GM18519 (cell line): ENCODE data around the gene DYDC2.
"Not testable (repeated sequence)": the region's sequence is repeated elsewhere in the genome, so short reads cannot be mapped to it uniquely, and the experiment has no call there.

Source experiments
- ATAC-seq: cut with Tn5 transposase; IDR thresholded peaks from one replicate; pipeline ENCODE4 v1.9.1; 2021; ENCODE audit warnings: mild to moderate bottlenecking, moderate library complexity; ENCODE audit not compliant: unreplicated experiment, low FRiP score

DYDC2 gene, protein sequence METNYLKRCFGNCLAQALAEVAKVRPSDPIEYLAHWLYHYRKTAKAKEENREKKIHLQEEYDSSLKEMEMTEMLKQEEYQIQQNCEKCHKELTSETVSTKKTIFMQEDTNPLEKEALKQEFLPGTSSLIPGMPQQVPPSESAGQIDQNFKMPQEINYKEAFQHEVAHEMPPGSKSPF

DNA sequence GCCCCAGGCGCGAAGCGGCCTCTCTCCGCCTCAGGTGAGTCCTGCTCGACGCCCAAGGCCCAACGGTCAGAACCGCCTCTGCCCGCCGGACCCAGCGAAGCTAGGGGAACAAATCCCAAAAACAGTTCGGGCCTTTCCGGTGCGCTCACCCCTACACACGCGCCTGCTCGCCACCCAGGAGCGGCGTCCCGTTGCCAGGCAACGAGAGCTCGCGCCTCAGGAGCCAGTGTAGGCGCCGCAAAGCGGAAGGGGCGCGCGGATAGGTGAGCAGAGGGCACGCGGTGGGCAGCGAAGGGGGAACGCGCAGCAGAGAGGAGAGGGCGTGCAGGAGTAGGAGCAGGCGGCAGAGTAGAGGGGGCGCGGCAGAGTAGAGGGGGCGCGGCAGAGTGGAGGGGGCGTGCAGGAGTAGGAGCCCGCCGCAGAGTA is at the start of gene DYDC2, which contains the start of gene DYDC1:
Gene DYDC2, plus strand, starts transcription at position 219 of the 426 bp plus-strand sequence. CDS start 5,663 bp downstream, outside the sequence.
Gene DYDC1, minus strand, starts transcription at position 193 of the 426 bp plus-strand sequence. CDS start 4,154 bp downstream, outside the sequence.
- peak; percentile 59 for ATAC-seq

DNA sequence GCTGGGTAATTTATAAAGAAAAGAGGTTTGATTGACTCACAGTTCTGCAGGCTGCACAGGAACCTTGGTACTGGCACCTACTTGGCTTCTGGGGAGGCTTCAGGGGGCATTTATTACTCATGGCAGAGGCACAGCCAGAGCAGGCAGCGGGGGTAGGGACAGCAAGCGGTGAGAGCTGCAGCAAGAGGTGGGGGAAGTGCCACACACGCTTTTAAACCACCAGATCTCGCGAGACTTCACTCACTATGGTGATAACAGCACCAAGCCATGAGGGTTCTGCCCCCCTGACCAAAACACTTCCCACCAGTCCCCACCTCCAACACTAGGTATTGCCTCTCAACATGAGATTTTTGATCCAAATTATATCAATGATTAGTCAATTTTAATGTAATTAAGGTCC is 43.1 kb upstream of the DYDC2 start:
- ATAC-seq, result no peak

GRCh38 chr10:80315391-80315790 is 41.2 kb upstream of the DYDC2 start:
- no peak for ATAC-seq

GRCh38 chr10:80318742-80319141 is 37.8 kb upstream of the DYDC2 start:
- no peak for ATAC-seq

DNA sequence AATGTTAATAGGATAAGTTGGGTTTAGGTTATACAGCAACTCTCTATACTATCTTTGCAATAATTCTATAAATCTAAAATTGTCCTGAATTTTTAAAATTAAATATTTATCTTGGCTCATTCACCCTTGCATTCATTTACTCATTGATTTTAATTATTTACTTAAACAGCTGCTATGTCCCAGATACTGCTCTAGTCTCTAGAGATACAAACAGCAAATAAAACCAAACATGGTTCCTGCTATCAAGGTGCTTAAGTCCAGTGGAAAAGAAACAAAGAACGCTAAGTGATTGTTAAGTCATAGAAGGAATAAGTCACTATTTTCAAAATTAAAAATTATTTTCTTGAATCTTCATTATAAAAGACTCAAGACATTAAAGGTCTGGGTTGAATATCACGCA is 37.3 kb upstream of the DYDC2 start:
- no peak for ATAC-seq

DNA sequence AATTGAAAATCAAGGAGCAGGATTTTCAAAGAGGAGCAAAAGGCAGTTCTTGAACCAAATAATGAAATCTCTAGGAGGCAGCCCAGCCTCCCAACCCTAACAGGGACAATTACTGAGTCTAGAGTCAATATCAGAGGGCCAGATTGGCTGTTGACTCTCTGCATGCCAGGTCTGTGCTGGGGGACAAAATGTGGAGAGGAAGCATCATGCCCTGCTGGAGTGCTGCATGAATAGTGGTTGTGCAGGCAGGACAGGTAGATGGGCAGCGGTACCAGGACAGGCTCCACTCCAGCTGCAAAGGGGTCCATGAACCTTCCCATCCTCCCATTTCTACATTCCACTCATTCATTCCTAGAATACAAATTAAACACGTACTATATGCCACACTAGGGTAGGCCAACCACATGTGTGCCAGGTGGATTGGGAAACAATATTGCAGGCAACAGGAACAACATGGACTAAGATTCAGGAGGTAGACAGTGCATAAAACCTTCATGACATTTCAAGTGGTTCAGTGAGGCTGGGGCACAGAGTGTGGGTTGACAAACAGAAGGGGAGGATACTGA is 36.8 kb upstream of the DYDC2 start:
- no peak for ATAC-seq

- ATAC-seq, result no peak
These were observed 36.2 kb upstream of the DYDC2 start for GRCh38 chr10:80320377-80320776.

- ATAC-seq, result no peak
These were observed 35.4 kb upstream of the DYDC2 start for GRCh38 chr10:80321183-80321582.

DNA sequence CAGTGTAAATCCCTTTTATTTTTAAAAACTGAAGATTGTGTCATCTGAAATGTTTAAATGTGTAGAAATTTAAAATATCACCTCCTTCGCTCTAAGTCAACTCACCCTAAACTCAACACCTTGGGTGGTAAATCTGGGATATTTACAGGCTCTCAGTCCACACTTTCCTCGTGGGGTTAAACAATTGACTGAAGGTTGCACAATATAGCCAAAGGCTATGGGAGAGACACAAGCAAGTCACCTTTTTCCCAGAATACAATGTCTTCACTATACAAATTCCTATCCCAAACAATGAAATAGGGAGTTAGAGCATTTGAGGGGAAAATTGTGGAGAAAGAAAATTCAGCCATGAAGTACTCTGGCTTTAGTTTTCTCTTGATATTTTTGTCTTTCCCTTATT is 34.4 kb upstream of the DYDC2 start:
- no peak for ATAC-seq

- no peak for ATAC-seq
These were observed 33.9 kb upstream of the DYDC2 start for GRCh38 chr10:80322711-80323110.

DNA sequence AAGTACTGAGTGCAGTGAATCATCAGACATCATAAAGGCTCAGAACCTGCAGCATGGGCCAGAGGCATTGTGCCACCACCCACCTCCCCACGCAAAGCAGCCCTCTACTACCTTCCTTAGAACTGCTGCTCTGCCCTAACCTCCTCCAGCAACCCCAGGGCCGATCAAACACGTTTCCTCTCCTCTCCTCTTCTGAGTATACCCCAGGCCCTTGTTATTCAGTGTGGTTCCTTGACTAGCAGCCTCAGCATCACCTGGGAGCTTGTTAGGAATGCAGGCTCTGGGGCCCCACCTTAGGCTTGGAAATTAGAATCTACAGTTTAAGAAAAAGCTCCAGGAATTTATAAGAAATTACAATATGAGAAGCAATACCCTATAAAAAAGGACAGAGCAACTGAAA is 33.3 kb upstream of the DYDC2 start:
- no peak for ATAC-seq

DNA sequence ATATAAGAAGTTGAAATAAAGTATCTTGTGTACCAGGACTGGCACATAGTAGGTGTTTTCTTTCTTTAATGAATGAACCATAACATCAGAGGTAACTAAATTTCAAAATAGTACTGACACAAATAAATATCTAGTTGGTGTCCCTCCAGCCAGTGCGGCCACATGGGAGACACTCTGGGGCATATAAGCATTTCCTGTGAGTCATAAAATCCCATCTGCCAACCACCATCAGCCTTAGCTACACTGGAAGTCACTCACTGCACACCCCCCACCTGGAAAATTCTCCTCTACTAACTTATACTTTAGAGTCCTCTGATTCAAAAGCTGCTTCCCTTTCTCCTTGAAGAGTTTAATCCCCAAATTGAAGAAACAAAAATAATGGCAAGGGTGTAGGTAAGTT is 32.5 kb upstream of the DYDC2 start:
- ATAC-seq, result no peak

- no peak for ATAC-seq
These were observed 31.7 kb upstream of the DYDC2 start for GRCh38 chr10:80324891-80325364.

- no peak for ATAC-seq
These were observed 22.6 kb upstream of the DYDC2 start for GRCh38 chr10:80333983-80334382.

- no peak for ATAC-seq
These were observed 12.3 kb upstream of the DYDC2 start for GRCh38 chr10:80344276-80344675.

- no peak for ATAC-seq
These were observed 11.7 kb upstream of the DYDC2 start for GRCh38 chr10:80344912-80345311.

DNA sequence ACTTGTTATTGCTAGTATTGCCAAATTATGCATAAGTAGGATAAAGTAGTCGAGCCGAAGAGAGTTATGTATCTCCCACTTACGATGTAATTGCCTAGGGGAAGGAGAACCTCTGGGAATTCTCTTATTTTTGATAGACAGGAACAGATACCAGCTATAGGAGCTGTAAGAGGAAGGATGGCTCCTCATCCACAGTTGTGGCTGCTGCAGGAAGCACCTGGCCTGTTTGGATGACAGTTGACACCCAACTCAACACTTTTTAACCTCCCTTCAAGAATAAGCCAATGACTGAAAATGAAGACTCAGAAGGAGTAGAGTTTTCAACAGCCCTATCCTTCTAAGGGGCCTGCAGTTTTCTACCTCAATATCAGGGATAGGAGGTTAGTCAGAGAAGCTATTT is 6.3 kb upstream of the DYDC2 start:
- no peak for ATAC-seq

GRCh38 chr10:80351220-80351619 is 5.4 kb upstream of the DYDC2 start:
- no peak for ATAC-seq

DNA sequence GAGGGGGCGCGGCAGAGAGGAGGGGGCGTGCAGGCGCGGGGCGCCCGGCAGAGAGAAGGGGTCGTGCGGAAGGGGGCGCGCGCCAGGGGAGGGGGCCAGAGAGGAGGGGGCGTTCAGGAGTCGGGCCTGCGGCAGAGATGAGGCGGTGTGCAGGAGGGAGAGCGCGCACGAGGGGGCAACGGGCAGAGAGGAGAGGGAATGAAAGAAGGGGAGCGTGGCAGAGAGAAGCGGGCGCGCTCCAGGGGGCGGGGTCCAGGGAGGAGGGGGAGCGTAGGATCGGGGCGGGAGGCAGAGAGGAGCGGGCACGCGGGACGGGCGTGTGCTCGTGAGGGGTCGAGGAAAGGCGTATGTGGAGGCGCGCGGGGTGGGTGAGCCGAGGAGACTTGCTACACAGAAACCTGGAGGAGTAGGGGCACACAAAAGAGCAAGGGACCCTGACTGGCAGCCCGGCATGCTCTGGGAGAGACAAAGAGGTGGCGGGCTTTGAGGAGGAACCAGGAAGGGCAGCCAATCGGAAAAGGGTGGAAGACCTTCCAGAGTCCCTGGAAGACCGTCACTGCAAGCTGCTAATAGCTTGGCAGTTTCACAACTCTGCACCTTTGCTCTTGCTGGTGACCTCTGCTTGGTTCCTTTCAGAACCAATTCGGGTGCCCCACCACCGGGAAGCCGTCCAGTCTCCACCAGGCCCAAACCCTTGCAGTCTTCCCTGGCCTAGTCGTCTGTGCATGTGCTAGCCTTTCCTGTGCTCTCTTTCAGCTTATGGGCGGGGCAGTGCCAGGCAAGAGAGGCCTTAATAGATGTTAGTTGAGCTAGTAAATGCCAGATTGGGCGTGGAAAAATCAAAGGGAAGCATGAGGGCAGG is 639 bp downstream of the DYDC2 start:
- ATAC-seq, result no peak

DNA sequence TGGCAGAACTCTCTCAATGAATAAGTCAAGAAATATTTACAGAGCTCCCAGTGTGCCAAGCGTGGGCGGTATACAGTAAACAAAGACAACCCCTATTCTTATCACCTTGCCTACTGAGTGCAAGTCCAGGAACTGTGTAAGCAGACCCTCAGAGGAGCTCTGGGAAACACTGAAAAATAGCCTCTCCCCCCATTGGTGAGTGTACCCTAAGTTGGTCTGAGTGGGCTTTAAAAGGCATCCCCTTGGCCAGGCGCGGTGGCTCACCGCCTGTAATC is 1.2 kb downstream of the DYDC2 start:
- no peak for ATAC-seq

GRCh38 chr10:80358925-80359324 is 2.3 kb downstream of the DYDC2 start:
- not testable (repeated sequence) for ATAC-seq

GRCh38 chr10:80359644-80360043 is 3.1 kb downstream of the DYDC2 start:
- no peak for ATAC-seq
